NCI-H1092 (cell line): ENCODE data around the gene FOXI3.
"Not testable (repeated sequence)": the region's sequence is repeated elsewhere in the genome, so short reads cannot be mapped to it uniquely, and the experiment has no call there.

Experiments
- DNase-seq: peaks from one replicate; lab custom pipeline; 2025; lab: John Stamatoyannopoulos, UW

Gene FOXI3

GRCh38 chr2:88442061-88442460, 10.4 kb downstream of the FOXI3 start:
- no peak for DNase-seq

GRCh38 chr2:88437010-88437409, 15.5 kb downstream of the FOXI3 start:
- DNase-seq: no peak

- no peak for DNase-seq
Measured at GRCh38 chr2:88429929-88430328, 22.6 kb downstream of the FOXI3 start.

GRCh38 chr2:88423733-88424132, 28.8 kb downstream of the FOXI3 start:
- no peak for DNase-seq

- DNase-seq: not testable (repeated sequence)
Measured at GRCh38 chr2:88419051-88419450, 33.4 kb downstream of the FOXI3 start.

GRCh38 chr2:88416016-88416663, 36.4 kb downstream of the FOXI3 start:
- DNase-seq: no peak

- DNase-seq: not testable (repeated sequence)
Measured at GRCh38 chr2:88408870-88409269, 43.6 kb downstream of the FOXI3 start.

GRCh38 chr2:88400037-88400767, 52.3 kb downstream of the FOXI3 start:
- DNase-seq: no peak

- DNase-seq: no peak
Measured at GRCh38 chr2:88398180-88398579, 54.3 kb downstream of the FOXI3 start.
